Prostate gland (tissue), 2 donors: ENCODE data around the gene EHD1. TPM values are rescaled to one million over a fixed set of nuclear protein-coding genes. Genes with fewer than 3 reads are reported as not detected.
A peak's percentile ranks its signal among the peaks of the same experiment; 100 is the strongest.

Source experiments
- DNase-seq: peaks from one replicate; pipeline ENCODE4 v3.0.0-alpha.2; 2019; ENCODE audit warnings: low spot score
- H3K27ac ChIP-seq, 2 donors: fragments of 200-600 bp; sonication (generic); 2 replicates each; pipeline ENCODE4 v1.5.1; 2017 to 2019
- H3K27me3 ChIP-seq: fragments of 200-600 bp; sonication (generic); replicated peaks from 2 replicates; pipeline ENCODE4 v1.5.1; 2019; ENCODE audit not compliant: insufficient read depth
- H3K36me3 ChIP-seq, 2 donors: fragments of 200-600 bp; sonication (generic); 1 replicate in 1 of 2; 2 replicates in 1 of 2; pipeline versions ENCODE4 v1.5.1 to v1.8.1; 2017 to 2019
- H3K4me1 ChIP-seq: fragments of 200-600 bp; sonication (generic); replicated peaks from 2 replicates; pipeline ENCODE4 v1.5.1; 2019
- H3K4me3 ChIP-seq, 2 donors: fragments of 200-600 bp; sonication (generic); 2 replicates each; pipeline ENCODE4 v1.5.1; 2017 to 2019
- H3K9me3 ChIP-seq: fragments of 200-600 bp; sonication (generic); 2 replicates; pipeline ENCODE4 v1.5.1; 2017
- POLR2A ChIP-seq: fragments of 450-650 bp; IDR thresholded peaks from one replicate; pipeline ENCODE4 v1.6.1; 2016; ENCODE audit warnings: antibody characterized with exemption, mild to moderate bottlenecking
- POLR2AphosphoS5 ChIP-seq: sonication (generic); formaldehyde crosslinking; IDR thresholded peaks from one replicate; pipeline ENCODE4 v1.6.1; 2017; ENCODE audit warnings: antibody characterized with exemption
- WGBS: methylation state at CpG from one replicate; pipeline ENCODE4 v1.1.5; 2018; 5-methylcytosine and 5-hydroxymethylcytosine counted together
- intact Hi-C: fragments of 100-400 bp; cut with DNase I; formaldehyde crosslinking; loops from one replicate; pipeline ENCODE4 v1.14.2; 2022
- total RNA-seq, 2 donors: library from RNA; depleted of rRNA; stranded (reverse); fragments of >200 nt; gene quantifications; one replicate each; pipeline ENCODE4 v1.1.0, GENCODE V29; 2016
- TF ChIP-seq, protein P1 (sequence below), 4 experiments: fragments of 200-600 bp in 2 of 4; fragments of 450-650 bp in 2 of 4; sonication (generic) in 2 of 4; IDR thresholded peaks; 1 replicate in 3 of 4; 2 replicates in 1 of 4; pipeline ENCODE4 v1.5.1; 2016 to 2019; ENCODE audit warnings: antibody characterized with exemption in 4 of 4, mild to moderate bottlenecking in 2 of 4, moderate library complexity in 2 of 4

EHD1 gene
- total RNA-seq, 2 donors from 2014 or later: 38.8 to 104 TPM

DNA sequence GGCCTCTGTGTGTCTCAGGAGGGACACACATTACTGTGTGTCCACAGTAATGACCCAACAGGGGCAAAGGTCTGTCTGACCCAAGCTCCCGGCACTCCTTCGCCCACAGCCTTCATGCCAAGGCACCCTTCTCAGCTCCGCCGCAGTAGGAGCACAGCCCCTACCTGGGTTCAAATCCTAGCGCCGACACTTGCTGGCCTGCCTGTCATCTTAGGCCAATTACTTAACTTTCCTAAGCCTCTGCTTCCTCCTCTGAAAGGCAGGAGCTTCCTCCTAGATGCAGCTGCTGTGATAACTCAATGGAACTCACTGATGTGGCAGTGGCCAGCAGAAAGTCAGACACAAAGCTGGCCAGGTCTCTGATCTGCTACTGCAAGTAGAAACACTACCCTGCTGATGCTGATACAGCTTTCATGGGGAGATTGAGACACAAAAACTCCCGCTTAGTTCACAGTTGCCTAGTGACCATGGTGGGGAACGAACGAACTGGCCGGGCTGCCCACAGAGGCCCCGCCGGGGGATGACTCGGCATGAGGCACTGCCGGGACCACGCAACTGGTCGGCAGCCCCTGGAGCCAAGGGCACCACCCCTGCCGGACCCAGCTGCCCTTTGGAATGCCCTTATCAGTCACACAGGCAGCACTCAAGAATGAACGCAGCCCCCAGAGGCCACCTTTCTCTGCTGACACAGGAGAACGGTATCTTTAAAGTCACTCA lies 8.1 kb downstream of the EHD1 start:
- intact Hi-C loops: no loop called here
- H3K4me1 ChIP-seq: peaks cover 1% of the 10 kb centered on the region
- 57% methylated on average over 19 of the region's 19 CpGs for WGBS
- H3K9me3 ChIP-seq: no peaks in the 10 kb centered on the region
- no peak for DNase-seq
- peak overlapping the region; percentile 52 to 57 for H3K27ac ChIP-seq
- no peak overlapping the region for H3K4me3 ChIP-seq
- no peak for TF ChIP-seq POLR2AphosphoS5
- TF ChIP-seq POLR2A: no peak
- TF ChIP-seq, protein P1, sequence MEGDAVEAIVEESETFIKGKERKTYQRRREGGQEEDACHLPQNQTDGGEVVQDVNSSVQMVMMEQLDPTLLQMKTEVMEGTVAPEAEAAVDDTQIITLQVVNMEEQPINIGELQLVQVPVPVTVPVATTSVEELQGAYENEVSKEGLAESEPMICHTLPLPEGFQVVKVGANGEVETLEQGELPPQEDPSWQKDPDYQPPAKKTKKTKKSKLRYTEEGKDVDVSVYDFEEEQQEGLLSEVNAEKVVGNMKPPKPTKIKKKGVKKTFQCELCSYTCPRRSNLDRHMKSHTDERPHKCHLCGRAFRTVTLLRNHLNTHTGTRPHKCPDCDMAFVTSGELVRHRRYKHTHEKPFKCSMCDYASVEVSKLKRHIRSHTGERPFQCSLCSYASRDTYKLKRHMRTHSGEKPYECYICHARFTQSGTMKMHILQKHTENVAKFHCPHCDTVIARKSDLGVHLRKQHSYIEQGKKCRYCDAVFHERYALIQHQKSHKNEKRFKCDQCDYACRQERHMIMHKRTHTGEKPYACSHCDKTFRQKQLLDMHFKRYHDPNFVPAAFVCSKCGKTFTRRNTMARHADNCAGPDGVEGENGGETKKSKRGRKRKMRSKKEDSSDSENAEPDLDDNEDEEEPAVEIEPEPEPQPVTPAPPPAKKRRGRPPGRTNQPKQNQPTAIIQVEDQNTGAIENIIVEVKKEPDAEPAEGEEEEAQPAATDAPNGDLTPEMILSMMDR (IDR thresholded peaks at IDR 0.05): no peak
- no peaks in the 10 kb centered on the region for H3K27me3 ChIP-seq
- H3K36me3 ChIP-seq: no peaks in the 10 kb centered on the region

DNA sequence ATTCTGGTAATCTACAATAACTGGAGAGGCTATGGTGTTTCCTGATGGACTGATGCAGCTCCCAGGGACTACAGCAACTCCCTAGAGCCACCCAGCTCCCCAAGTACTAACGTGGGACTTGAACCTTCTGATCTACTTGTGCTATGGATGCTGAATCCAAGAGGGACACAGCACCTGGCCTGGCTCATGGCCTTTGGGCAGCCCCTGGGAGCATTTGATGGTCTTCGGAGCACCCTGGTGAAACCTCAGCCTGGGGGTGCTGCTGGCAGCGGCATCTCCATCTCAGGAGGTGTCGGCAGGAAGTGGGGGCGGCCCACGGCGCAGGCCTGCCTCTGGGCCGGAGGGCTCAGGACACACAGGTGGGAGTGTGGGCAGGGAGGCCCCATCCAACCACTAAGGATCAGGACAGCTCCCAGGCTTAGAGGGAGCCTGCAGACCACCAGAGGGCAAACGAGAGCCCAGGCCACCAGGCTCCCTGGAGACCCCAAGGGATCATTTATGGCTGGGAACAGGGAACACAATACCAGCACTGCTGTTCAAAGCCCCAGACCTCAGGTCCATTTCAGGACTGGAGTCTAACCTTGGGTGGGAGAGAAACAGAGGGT lies 8.7 kb downstream of the EHD1 start:
- WGBS: 70% methylated on average over 9 of the region's 9 CpGs
- Histone ChIP-seq H3K4me1 (peaks cover 7% of the 10 kb centered on the region), H3K27me3 (no peaks in the 10 kb centered on the region), H3K36me3 (no peaks in the 10 kb centered on the region), H3K9me3 (no peaks in the 10 kb centered on the region), H3K4me3 (no peak overlapping the region), H3K27ac (peak overlapping the region; percentile 52 to 57)
- intact Hi-C loops: no loop called here
- no peak for DNase-seq
- TF ChIP-seq, protein P1 (IDR thresholded peaks at IDR 0.05): no peak
- TF ChIP-seq POLR2A (no peak), POLR2AphosphoS5 (no peak)

DNA sequence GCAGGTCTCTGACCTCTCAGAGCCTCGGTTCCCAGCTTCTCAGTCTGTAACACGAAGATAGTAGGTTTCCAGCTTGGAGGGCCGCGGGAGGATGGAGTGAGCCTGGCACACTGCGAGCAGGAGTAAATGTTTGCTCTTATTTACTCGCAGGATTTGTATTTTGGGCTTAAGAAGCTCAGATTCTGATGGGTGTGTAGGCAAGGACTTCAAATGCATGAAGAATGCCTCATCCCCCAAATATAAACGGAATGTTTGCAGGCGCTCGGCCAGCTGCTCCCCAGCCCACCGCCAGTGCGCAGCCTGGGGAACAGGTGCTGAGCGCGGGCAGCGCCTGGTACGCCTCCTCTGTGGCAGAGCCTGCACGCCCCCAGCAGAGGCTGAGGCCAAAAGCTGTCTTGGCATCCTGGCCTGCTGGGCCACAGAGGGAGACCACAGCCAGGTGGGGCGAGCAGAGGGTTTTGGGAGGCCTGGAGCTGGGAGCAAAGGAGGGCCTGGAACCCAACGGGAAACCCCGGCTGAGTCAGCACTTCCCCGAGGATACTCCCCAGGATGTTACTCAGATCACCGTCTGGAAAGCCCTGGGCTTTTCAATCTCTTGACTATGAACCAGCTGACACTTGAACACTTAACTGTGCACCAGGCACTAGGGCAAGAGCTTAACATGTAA lies 9.4 kb downstream of the EHD1 start:
- Histone ChIP-seq H3K36me3 (no peaks in the 10 kb centered on the region), H3K27ac (peak overlapping the region; percentile 52 to 57), H3K4me1 (peaks cover 11% of the 10 kb centered on the region), H3K9me3 (no peaks in the 10 kb centered on the region), H3K4me3 (no peak overlapping the region), H3K27me3 (no peaks in the 10 kb centered on the region)
- intact Hi-C loops: no loop called here
- WGBS: 27% methylated on average over 21 of the region's 21 CpGs
- no peak for DNase-seq
- TF ChIP-seq, protein P1 (IDR thresholded peaks at IDR 0.05): no peak
- TF ChIP-seq POLR2AphosphoS5: no peak
- no peak for TF ChIP-seq POLR2A

DNA sequence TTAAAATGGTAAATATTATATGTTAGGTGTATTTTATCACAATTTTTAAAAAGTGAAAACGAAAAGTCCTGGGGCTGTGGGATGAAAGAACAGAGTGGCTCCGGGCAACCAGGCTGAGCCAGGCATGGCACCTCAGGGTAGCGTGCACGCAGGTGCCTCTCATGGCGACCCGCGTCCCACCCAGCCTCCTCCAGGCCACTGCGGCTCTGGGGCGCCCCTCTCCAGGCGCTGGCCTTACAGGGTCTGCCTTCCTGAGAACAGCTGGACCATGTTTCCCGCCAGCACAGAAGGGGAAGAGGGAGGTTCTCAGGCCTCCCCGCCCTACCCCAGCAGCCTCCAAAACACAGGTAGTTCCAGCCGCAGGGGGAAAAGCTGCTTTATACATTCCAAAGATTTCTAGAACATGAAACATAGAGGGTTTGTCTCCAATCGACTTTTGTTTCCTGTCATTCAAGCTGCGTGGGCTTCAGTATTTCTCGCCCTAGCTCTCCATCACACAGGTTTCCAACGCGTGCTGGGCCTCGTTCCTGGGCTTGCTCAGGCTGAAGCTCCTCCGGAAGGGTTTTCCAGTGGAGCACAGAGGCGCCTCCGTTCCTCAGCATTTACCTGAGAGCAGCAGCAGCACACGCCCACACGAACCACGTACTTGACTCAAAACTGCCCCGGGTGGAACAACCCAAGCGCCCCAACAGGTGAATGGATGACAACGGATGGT lies 10.5 kb downstream of the EHD1 start:
- no peak overlapping the region for H3K4me3 ChIP-seq
- peaks cover 14% of the 10 kb centered on the region for H3K4me1 ChIP-seq
- no peaks in the 10 kb centered on the region for H3K36me3 ChIP-seq
- TF ChIP-seq, protein P1 (IDR thresholded peaks at IDR 0.05): no peak
- no peak for TF ChIP-seq POLR2A
- no peak for TF ChIP-seq POLR2AphosphoS5
- intact Hi-C loops: no loop called here
- H3K9me3 ChIP-seq: no peaks in the 10 kb centered on the region
- no peaks in the 10 kb centered on the region for H3K27me3 ChIP-seq
- 81% methylated on average over 28 of the region's 28 CpGs for WGBS
- DNase-seq: no peak
- H3K27ac ChIP-seq: no peak overlapping the region
